Suprapubic skin (tissue), 3 donors: ENCODE measurements around the gene RPLP2.

ENCODE experiments used
- CTCF ChIP-seq, 2 donors: fragments of 200-600 bp in 1 of 2; fragments of 450-650 bp in 1 of 2; sonication (generic) in 1 of 2; IDR thresholded peaks; one replicate each; pipeline ENCODE4 v1.5.1; 2016 to 2019; ENCODE audit warnings: antibody characterized with exemption in 2 of 2, mild to moderate bottlenecking in 1 of 2, moderate library complexity in 1 of 2
- POLR2A ChIP-seq, 2 donors: fragments of 450-650 bp; IDR thresholded peaks; one replicate each; pipeline ENCODE4 v1.6.1; 2017; ENCODE audit warnings: antibody characterized with exemption in 2 of 2, mild to moderate bottlenecking in 2 of 2, moderate library complexity in 2 of 2

GRCh38 chr11:803770-804598, 5.8 kb upstream of the RPLP2 start:
- no peak for TF ChIP-seq CTCF (IDR thresholded peaks at IDR 0.05)
- no peak for TF ChIP-seq POLR2A (IDR thresholded peaks at IDR 0.05)
